GM23338 (cell line): Measurements from ENCODE around the gene CEACAM4. TPM values are rescaled to one million over a fixed set of nuclear protein-coding genes. Genes with fewer than 3 reads are reported as not detected.

Source experiments
- ATAC-seq: fragments of 200-7000 bp; cut with Tn5 transposase; 3 replicates; pipeline ENCODE4 v1.9.1; 2020
- DNase-seq: peaks from one replicate; pipeline ENCODE4 v3.0.0-alpha.2; 2015; ENCODE audit warnings: low spot score
- H2AFZ ChIP-seq: fragments of 200-600 bp; sonication (generic); 2 replicates; pipeline ENCODE4 v1.8.0; 2016; ENCODE audit warnings: antibody characterized with exemption, mild to moderate bottlenecking, moderate library complexity
- H3F3A ChIP-seq: fragments of 200-600 bp; sonication (generic); replicated peaks from 2 replicates; pipeline ENCODE4 v1.8.0; 2017; ENCODE audit warnings: antibody characterized with exemption, mixed run types, low read depth
- H3K27ac ChIP-seq: fragments of 200-600 bp; sonication (generic); 2 replicates; pipeline ENCODE4 v1.6.1; 2016; ENCODE audit warnings: low read depth
- H3K27me3 ChIP-seq: fragments of 200-600 bp; sonication (generic); 2 replicates; pipeline ENCODE4 v1.8.0; 2016; ENCODE audit warnings: mild to moderate bottlenecking, mixed run types, moderate library complexity; ENCODE audit not compliant: insufficient read depth
- H3K36me3 ChIP-seq: fragments of 200-600 bp; sonication (generic); 2 replicates; pipeline ENCODE4 v1.8.0; 2016; ENCODE audit warnings: mild to moderate bottlenecking; ENCODE audit not compliant: insufficient read depth
- H3K4me1 ChIP-seq: fragments of 200-600 bp; sonication (generic); 2 replicates; pipeline ENCODE4 v1.8.0; 2016; ENCODE audit warnings: mild to moderate bottlenecking, moderate library complexity; ENCODE audit not compliant: insufficient read depth
- H3K4me2 ChIP-seq: fragments of 200-600 bp; sonication (generic); 2 replicates; pipeline ENCODE4 v1.7.1; 2017; ENCODE audit warnings: mixed run types
- H3K4me3 ChIP-seq: fragments of 200-600 bp; sonication (generic); 2 replicates; pipeline ENCODE4 v1.6.1; 2016; ENCODE audit warnings: mixed run types
- H3K79me2 ChIP-seq: fragments of 200-600 bp; sonication (generic); replicated peaks from 2 replicates; pipeline ENCODE4 v1.8.0; 2017; ENCODE audit warnings: mild to moderate bottlenecking; ENCODE audit not compliant: insufficient read depth
- H3K9me2 ChIP-seq: fragments of 200-600 bp; sonication (generic); 2 replicates; pipeline ENCODE4 v1.8.0; 2017; ENCODE audit not compliant: insufficient read depth
- H4K20me1 ChIP-seq: fragments of 200-600 bp; sonication (generic); replicated peaks from 2 replicates; pipeline ENCODE4 v1.8.0; 2017; ENCODE audit warnings: mild to moderate bottlenecking; ENCODE audit not compliant: insufficient read depth
- H3K27ac Mint-ChIP-seq: 2 replicates; pipeline ENCODE4 v1.8.0; 2020; ENCODE audit warnings: inconsistent platforms, mild to moderate bottlenecking, moderate library complexity, mixed read lengths
- H3K27me3 Mint-ChIP-seq: 3 replicates; pipeline ENCODE4 v1.8.0; 2022; ENCODE audit warnings: low read depth, mild to moderate bottlenecking, moderate library complexity, mixed read lengths, inconsistent platforms; ENCODE audit not compliant: insufficient read depth, poor library complexity
- H3K36me3 Mint-ChIP-seq: 3 replicates; pipeline ENCODE4 v1.8.0; 2021; ENCODE audit warnings: low read depth, mild to moderate bottlenecking, inconsistent platforms, moderate library complexity, mixed read lengths
- H3K4me1 Mint-ChIP-seq: 3 replicates; pipeline ENCODE4 v1.8.0; 2020; ENCODE audit warnings: mild to moderate bottlenecking, inconsistent platforms, mixed read lengths
- H3K4me3 Mint-ChIP-seq: 3 replicates; pipeline ENCODE4 v1.8.0; 2021; ENCODE audit warnings: moderate library complexity, mild to moderate bottlenecking, inconsistent platforms, mixed read lengths
- H3K9me3 Mint-ChIP-seq: 3 replicates; pipeline ENCODE4 v1.8.0; 2020; ENCODE audit warnings: moderate library complexity, mild to moderate bottlenecking, inconsistent platforms, mixed read lengths
- CTCF ChIP-seq, 2 experiments: fragments of 200-600 bp in 1 of 2; sonication (generic) in 1 of 2; conservative IDR thresholded peaks; 2 replicates each; pipeline versions ENCODE4 v1.5.1 to v1.6.1; 2016 to 2017; ENCODE audit warnings: antibody characterized with exemption in 2 of 2, low read depth in 2 of 2, mild to moderate bottlenecking in 2 of 2, moderate library complexity in 1 of 2
- POLR2AphosphoS5 ChIP-seq: IDR thresholded peaks from 2 replicates; pipeline ENCODE4 v1.6.1; 2016; ENCODE audit warnings: antibody characterized with exemption, low read depth
- ZNF462 ChIP-seq: fragments of 250-450 bp; sonication (Bioruptor Pico); IDR thresholded peaks from 2 replicates; pipeline ENCODE4 v1.5.0; 2020; ENCODE audit warnings: mild to moderate bottlenecking, moderate library complexity
- polyA plus RNA-seq: library from polyadenylated mRNA; unstranded; fragments of >200 nt; fragmentation: Nextera tagmentation; extraction: Ambion mirVana; gene quantifications from 2 replicates; pipeline ENCODE4 v1.2.1, GENCODE V29; 2016
- total RNA-seq: library from RNA; depleted of rRNA; stranded (reverse); fragments of >200 nt; shearing (Covaris generic); gene quantifications from 2 replicates; pipeline ENCODE4 v1.2.3, GENCODE V29; 2014

The CEACAM4 gene
- total and polyA plus RNA-seq, 2 experiments from 2014 or later = not detected

GRCh38 chr19:41619018-41619556 is 7.8 kb downstream of the CEACAM4 start (continued):
- no peak for TF ChIP-seq CTCF (conservative IDR thresholded peaks at IDR 0.05; ENCODE audit: low read depth in 2 of 2)
- TF ChIP-seq ZNF462 (CRISPR knock-in tag) = no peak

GRCh38 chr19:41617941-41618730 is 8.7 kb downstream of the CEACAM4 start:
- DNase-seq (no peak), ATAC-seq (no peak)
- H3K4me3 Mint-ChIP-seq = no peak overlapping the region
- no peak overlapping the region for H3K27ac Mint-ChIP-seq
- no peaks in the 10 kb centered on the region for H3K4me1 ChIP-seq
- H3K27me3 Mint-ChIP-seq = peaks cover 14% of the 10 kb centered on the region
- H3K27ac ChIP-seq = no peak overlapping the region
- H3K9me3 Mint-ChIP-seq = no peaks in the 10 kb centered on the region
- no peaks in the 10 kb centered on the region for H4K20me1 ChIP-seq
- H2AFZ ChIP-seq = no peak overlapping the region
- no peaks in the 10 kb centered on the region for H3K79me2 ChIP-seq
- no peaks in the 10 kb centered on the region for H3K27me3 ChIP-seq
- H3K4me3 ChIP-seq = no peak overlapping the region
- no peaks in the 10 kb centered on the region for H3K36me3 ChIP-seq
- H3K4me2 ChIP-seq = no peak overlapping the region
- no peaks in the 10 kb centered on the region for H3K9me2 ChIP-seq
- no peaks in the 10 kb centered on the region for H3K36me3 Mint-ChIP-seq
- no peaks in the 10 kb centered on the region; the same call in 2 of the 3 replicates for H3K4me1 Mint-ChIP-seq
- H3F3A ChIP-seq = no peaks in the 10 kb centered on the region
- no peak for TF ChIP-seq POLR2AphosphoS5
- no peak for TF ChIP-seq CTCF (conservative IDR thresholded peaks at IDR 0.05; ENCODE audit: low read depth in 2 of 2)
